ENCODE data around the gene CHCHD1.
A peak's percentile ranks its signal among the peaks of the same experiment; 100 is the strongest.
"Not testable (repeated sequence)": the region's sequence is repeated elsewhere in the genome, so short reads cannot be mapped to it uniquely, and the experiment has no call there.

CHCHD1 gene

GRCh38 chr10:73795491-73795890 is 13.6 kb downstream of the CHCHD1 start:
- DNase-seq: not testable (repeated sequence)

GRCh38 chr10:73796035-73796434 is 14.2 kb downstream of the CHCHD1 start:
- DNase-seq: not testable (repeated sequence)

GRCh38 chr10:73796766-73797165 is 14.9 kb downstream of the CHCHD1 start:
- DNase-seq: no peak

- no peak for DNase-seq
Observed at GRCh38 chr10:73797324-73798025, 15.6 kb downstream of the CHCHD1 start.

GRCh38 chr10:73798087-73798486 is 16.2 kb downstream of the CHCHD1 start:
- no peak for DNase-seq

- DNase-seq: no peak
Observed at GRCh38 chr10:73798927-73799560, 17.2 kb downstream of the CHCHD1 start.

GRCh38 chr10:73799899-73800559 is 18.2 kb downstream of the CHCHD1 start:
- DNase-seq: no peak

GRCh38 chr10:73800560-73801252 is 18.9 kb downstream of the CHCHD1 start:
- no peak for DNase-seq

- DNase-seq: no peak
Observed at GRCh38 chr10:73801253-73801590, 19.4 kb downstream of the CHCHD1 start.

GRCh38 chr10:73802276-73802991 is 20.6 kb downstream of the CHCHD1 start:
- no peak for DNase-seq

- DNase-seq: no peak
Observed at GRCh38 chr10:73803680-73804286, 21.9 kb downstream of the CHCHD1 start.

GRCh38 chr10:73806176-73806950 is 24.5 kb downstream of the CHCHD1 start:
- no peak for DNase-seq

- DNase-seq: no peak
Observed at GRCh38 chr10:73807471-73807870, 25.6 kb downstream of the CHCHD1 start.

- DNase-seq: no peak
Observed at GRCh38 chr10:73808021-73808815, 26.4 kb downstream of the CHCHD1 start.

- DNase-seq: no peak
Observed at GRCh38 chr10:73809061-73809818, 27.4 kb downstream of the CHCHD1 start.

GRCh38 chr10:73810358-73810734 is 28.5 kb downstream of the CHCHD1 start:
- no peak for DNase-seq

- peak; percentile 65 for DNase-seq
Observed at GRCh38 chr10:73810735-73811465, 29.1 kb downstream of the CHCHD1 start.

- DNase-seq: no peak
Observed at GRCh38 chr10:73812657-73813056, 30.8 kb downstream of the CHCHD1 start.

- DNase-seq: no peak
Observed at GRCh38 chr10:73813333-73813732, 31.5 kb downstream of the CHCHD1 start.

Measured in CD4-positive, alpha-beta T cell treated with Interleukin-15 for 1 hour (primary cell).